Gastroesophageal sphincter (tissue), 3 donors: ENCODE results near the gene EIF4E3.

ENCODE experiments used
- CTCF ChIP-seq, 4 experiments: fragments of 200-600 bp in 2 of 4; fragments of 450-650 bp in 2 of 4; sonication (generic) in 1 of 4; IDR thresholded peaks; one replicate each; pipeline ENCODE4 v1.5.1; 2017 to 2019; ENCODE audit warnings: antibody characterized with exemption in 4 of 4, mild to moderate bottlenecking in 2 of 4, moderate library complexity in 2 of 4
- EP300 ChIP-seq: sonication (generic); formaldehyde crosslinking; IDR thresholded peaks from one replicate; pipeline ENCODE4 v1.6.1; 2017; ENCODE audit warnings: antibody characterized with exemption, mild to moderate bottlenecking

- TF ChIP-seq CTCF (IDR thresholded peaks at IDR 0.05) (no peak), EP300 (no peak)
Observed at GRCh38 chr3:71636482-71636881, 88.7 kb downstream of the EIF4E3 start.
